ENCODE results near the gene DYNLT4. TPM values are rescaled to one million over a fixed set of nuclear protein-coding genes. Genes with fewer than 3 reads are reported as not detected.
A peak's percentile ranks its signal among the peaks of the same experiment; 100 is the strongest.
"Not testable (repeated sequence)": the region's sequence is repeated elsewhere in the genome, so short reads cannot be mapped to it uniquely, and the experiment has no call there.

Gene DYNLT4
- total RNA-seq, 2 experiments from 2014 or later, result 0.36 to 1.1 TPM

DNA sequence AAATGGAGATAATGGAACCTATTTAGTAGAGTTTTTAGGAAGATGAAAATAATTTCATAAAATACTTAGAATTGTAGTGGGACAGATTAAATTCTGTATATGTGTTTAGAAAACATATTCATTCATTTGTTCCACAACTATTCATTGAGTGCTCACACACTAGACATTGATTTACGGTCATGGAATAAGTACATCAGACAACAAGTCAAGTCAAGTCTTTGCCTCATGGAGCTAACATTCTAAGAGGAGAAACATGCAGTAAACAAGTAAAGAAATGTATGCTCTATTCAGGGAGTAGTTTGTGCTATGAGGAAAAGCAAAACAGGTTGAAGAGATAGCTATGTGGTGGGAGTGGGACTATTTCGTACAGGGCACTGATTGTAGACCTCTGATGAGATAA lies 10.2 kb upstream of the DYNLT4 start:
- Mint-ChIP-seq H3K27ac (peak overlapping the region; percentile 11), H3K4me3 (no peak overlapping the region), H3K9me3 (no peaks in the 10 kb centered on the region), H3K4me1 (ENCODE audit: low read depth) (peaks cover 39% of the 10 kb centered on the region), H3K36me3 (ENCODE audit: low read depth) (peaks cover 15% of the 10 kb centered on the region), H3K27me3 (no peaks in the 10 kb centered on the region)
- ATAC-seq, result no peak
- TF ChIP-seq, protein P1, sequence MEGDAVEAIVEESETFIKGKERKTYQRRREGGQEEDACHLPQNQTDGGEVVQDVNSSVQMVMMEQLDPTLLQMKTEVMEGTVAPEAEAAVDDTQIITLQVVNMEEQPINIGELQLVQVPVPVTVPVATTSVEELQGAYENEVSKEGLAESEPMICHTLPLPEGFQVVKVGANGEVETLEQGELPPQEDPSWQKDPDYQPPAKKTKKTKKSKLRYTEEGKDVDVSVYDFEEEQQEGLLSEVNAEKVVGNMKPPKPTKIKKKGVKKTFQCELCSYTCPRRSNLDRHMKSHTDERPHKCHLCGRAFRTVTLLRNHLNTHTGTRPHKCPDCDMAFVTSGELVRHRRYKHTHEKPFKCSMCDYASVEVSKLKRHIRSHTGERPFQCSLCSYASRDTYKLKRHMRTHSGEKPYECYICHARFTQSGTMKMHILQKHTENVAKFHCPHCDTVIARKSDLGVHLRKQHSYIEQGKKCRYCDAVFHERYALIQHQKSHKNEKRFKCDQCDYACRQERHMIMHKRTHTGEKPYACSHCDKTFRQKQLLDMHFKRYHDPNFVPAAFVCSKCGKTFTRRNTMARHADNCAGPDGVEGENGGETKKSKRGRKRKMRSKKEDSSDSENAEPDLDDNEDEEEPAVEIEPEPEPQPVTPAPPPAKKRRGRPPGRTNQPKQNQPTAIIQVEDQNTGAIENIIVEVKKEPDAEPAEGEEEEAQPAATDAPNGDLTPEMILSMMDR (IDR thresholded peaks at IDR 0.05), result no peak
- no peak for DNase-seq
- ChIA-PET POLR2A (interaction anchor here (1.2 to 12.2 kb wide), 7 partner anchors 9 to 93 kb away, joined by 4 to 466 read pairs (median 126); partner anchors contain the start of genes BEST4, BTBD19, DYNLT4 and PLK3), CTCF (interaction anchor here (1.3 to 6.1 kb wide), 3 partner anchors 17 to 86 kb away, joined by 4 to 45 read pairs (median 5); partner anchors contain the start of genes PLK3 and RNU5D-1)
- intact Hi-C loops (cut with micrococcal nuclease), result loop anchor here (5.0 kb wide), 1 partner anchor 35 kb away; no protein-coding TSS in a partner anchor

DNA sequence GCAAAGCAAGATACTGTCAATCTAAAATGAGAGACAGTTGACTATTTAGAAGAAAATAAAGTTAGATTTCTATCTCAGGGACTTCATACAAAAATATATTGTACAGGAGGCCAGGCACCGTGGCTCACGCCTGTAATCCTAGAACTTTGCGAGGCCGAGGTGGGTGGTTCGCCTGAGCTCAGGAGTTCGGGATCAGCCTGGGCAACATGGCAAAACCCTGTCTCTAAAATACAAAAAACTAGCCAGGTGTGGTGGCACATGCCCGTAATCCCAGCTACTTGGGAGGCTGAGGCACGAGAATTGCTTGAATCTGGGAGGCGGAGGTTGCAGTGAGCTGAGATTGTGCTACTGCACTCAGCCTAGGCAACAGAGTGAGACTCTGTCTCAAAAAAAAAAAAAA lies 8.8 kb upstream of the DYNLT4 start:
- DNase-seq, H3K27me3 Mint-ChIP-seq, H3K9me3 Mint-ChIP-seq, ATAC-seq, H3K4me3 Mint-ChIP-seq: not testable (repeated sequence)
- intact Hi-C loops (cut with micrococcal nuclease), result loop anchor here (5.0 kb wide), 1 partner anchor 34 kb away; no protein-coding TSS in a partner anchor
- Mint-ChIP-seq H3K36me3 (ENCODE audit: low read depth) (peaks cover 19% of the 10 kb centered on the region), H3K27ac (peak overlapping the region; percentile 97), H3K4me1 (ENCODE audit: low read depth) (peaks cover 50% of the 10 kb centered on the region)
- POLR2A ChIA-PET, result interaction anchor here (0.8 to 12.0 kb wide), 5 partner anchors 30 to 94 kb away, joined by 3 to 213 read pairs (median 8); partner anchors contain the start of gene RNU5D-1
- CTCF ChIA-PET, result interaction anchor here (0.7 to 1.3 kb wide), 4 partner anchors 16 to 31 kb away, joined by 3 to 6 read pairs (median 3); partner anchors contain the start of gene PLK3

DNA sequence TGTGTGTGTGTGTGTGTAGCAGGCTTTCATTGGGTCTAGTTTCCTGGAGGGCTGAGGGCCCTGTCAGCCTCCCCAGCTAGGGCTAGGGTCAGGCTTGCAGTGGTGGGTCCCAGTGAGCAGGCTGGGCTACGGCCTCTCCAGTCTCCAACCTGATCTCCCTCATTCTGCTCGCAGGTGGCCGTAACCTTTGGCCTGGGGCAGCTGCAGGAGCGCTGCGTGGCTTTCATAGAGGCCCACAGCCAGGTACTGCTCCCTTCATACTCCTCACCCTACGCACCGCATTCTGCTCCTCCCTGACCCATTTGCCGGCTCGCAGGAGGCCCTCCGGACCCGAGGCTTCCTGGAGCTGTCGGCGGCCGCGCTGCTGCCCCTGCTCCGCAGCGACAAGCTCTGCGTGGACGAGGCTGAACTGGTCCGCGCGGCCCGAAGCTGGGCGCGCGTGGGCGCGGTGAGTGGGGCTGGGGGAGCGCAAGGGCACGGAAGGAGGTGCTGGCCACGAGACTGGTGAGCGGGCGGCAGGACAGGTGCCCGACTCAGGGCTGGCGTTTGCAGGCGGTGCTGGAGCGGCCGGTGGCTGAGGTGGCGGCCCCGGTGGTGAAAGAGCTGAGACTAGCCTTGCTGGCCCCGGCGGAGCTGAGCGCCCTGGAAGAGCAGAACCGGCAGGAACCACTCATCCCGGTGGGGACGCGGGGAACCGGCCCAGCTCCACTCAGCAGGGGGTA lies 5.8 kb upstream of the DYNLT4 start:
- H3K4me3 Mint-ChIP-seq, result peak overlapping the region; percentile 24
- H3K36me3 Mint-ChIP-seq (ENCODE audit: low read depth), result peaks cover 24% of the 10 kb centered on the region
- peaks cover 60% of the 10 kb centered on the region for H3K4me1 Mint-ChIP-seq (ENCODE audit: low read depth)
- CTCF ChIA-PET, result interaction anchor here (0.5 to 1.6 kb wide), 7 partner anchors 12 to 498 kb away, joined by 3 to 12 read pairs (median 3); partner anchors contain the start of gene PLK3
- intact Hi-C loops (cut with micrococcal nuclease), result no loop called here
- POLR2A ChIA-PET, result interaction anchor here (0.8 to 12.0 kb wide), 14 partner anchors 10 to 91 kb away, joined by 3 to 213 read pairs (median 8); partner anchors contain the start of genes BEST4, PLK3, RNU5D-1 and RPS8
- H3K27ac Mint-ChIP-seq, result peak overlapping the region; percentile 99
- no peaks in the 10 kb centered on the region for H3K9me3 Mint-ChIP-seq
- H3K27me3 Mint-ChIP-seq, result no peaks in the 10 kb centered on the region
- TF ChIP-seq, protein P1 (IDR thresholded peaks at IDR 0.05), result no peak
- peak; percentile 4 for DNase-seq
- ATAC-seq, result no peak

DNA sequence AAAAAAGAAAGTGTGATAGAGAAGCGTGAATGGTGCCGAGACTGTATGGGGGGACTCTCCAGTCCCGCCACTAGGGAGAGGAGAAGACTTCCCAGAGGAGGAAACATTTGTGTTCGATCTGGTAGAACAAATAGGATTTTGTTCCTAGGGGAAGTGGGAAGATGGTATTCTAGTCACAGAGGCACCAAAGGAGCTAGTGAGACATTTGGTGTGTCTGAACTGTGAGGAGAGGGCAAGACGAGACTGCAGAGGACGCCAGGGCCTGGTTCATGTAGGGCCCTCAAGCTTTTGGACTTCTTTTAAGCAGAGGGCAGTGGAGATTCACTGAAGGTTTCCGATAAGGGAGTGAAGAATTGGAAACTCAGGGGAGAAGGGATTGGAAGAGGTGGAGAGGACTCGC lies 4.1 kb upstream of the DYNLT4 start:
- ATAC-seq (no peak), DNase-seq (peak; percentile 4)
- ChIA-PET POLR2A (interaction anchor here (1.1 to 12.0 kb wide), 7 partner anchors 9 to 89 kb away, joined by 4 to 214 read pairs (median 99); partner anchors contain the start of genes BEST4, PLK3, RNU5D-1 and RPS8), CTCF (interaction anchor here (0.7 to 4.4 kb wide), 2 partner anchors 13 to 226 kb away, joined by 3 to 51 read pairs; partner anchors contain the start of gene PLK3)
- TF ChIP-seq, protein P1 (IDR thresholded peaks at IDR 0.05), result no peak
- H3K27ac Mint-ChIP-seq, result peak overlapping the region; percentile 99
- no peaks in the 10 kb centered on the region for H3K27me3 Mint-ChIP-seq
- no peaks in the 10 kb centered on the region for H3K9me3 Mint-ChIP-seq
- H3K4me3 Mint-ChIP-seq, result peak overlapping the region; percentile 55
- intact Hi-C loops (cut with micrococcal nuclease), result no loop called here
- peaks cover 31% of the 10 kb centered on the region for H3K36me3 Mint-ChIP-seq (ENCODE audit: low read depth)
- H3K4me1 Mint-ChIP-seq (ENCODE audit: low read depth), result peaks cover 71% of the 10 kb centered on the region

DNA sequence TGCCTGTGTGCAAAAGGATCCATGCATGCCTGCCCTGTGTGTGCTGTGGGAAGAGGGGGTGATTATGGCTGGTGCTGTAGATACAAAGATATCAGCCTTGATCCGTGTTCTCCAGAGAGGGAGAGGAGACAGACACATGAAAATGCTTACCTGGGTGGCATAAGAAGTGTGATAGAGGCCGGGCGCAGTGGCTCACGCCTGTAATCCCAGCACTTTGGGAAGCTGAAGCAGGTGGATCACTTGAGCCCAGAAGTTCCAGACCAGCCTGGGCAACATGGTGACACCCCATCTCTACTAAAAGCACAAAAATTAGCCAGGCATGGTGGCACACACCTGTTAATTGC lies 3.6 kb upstream of the DYNLT4 start:
- peaks cover 72% of the 10 kb centered on the region for H3K4me1 Mint-ChIP-seq (ENCODE audit: low read depth)
- H3K9me3 Mint-ChIP-seq; H3K27me3 Mint-ChIP-seq; ATAC-seq; DNase-seq; intact Hi-C loops (cut with micrococcal nuclease): not testable (repeated sequence)
- H3K4me3 Mint-ChIP-seq, result peak overlapping the region; percentile 55
- peaks cover 30% of the 10 kb centered on the region for H3K36me3 Mint-ChIP-seq (ENCODE audit: low read depth)
- H3K27ac Mint-ChIP-seq, result peak overlapping the region; percentile 99
- ChIA-PET POLR2A (interaction anchor here (1.1 to 12.0 kb wide), 8 partner anchors 9 to 88 kb away, joined by 4 to 214 read pairs (median 76); partner anchors contain the start of genes BEST4, PLK3, RNU5D-1 and RPS8), CTCF (interaction anchor here (0.7 to 4.4 kb wide), 3 partner anchors 12 to 225 kb away, joined by 3 to 51 read pairs (median 22); partner anchors contain the start of genes PLK3 and RNU5D-1)

Measured in activated CD8-positive, alpha-beta T cell treated with anti-CD3 and anti-CD28 coated beads for 36 hours (primary cell).